ENCODE results near the gene SLC35F3.

- TF ChIP-seq CTCF (IDR thresholded peaks at IDR 0.05) (no peak), POLR2A (IDR thresholded peaks at IDR 0.05) (no peak), EP300 (IDR thresholded peaks at IDR 0.05) (no peak)
These were observed 222.7 kb downstream of the SLC35F3 start for GRCh38 chr1:234127026-234127671.

Data from suprapubic skin (tissue), 3 donors.